ENCODE data around the gene TNS1.

The TNS1 gene

DNA sequence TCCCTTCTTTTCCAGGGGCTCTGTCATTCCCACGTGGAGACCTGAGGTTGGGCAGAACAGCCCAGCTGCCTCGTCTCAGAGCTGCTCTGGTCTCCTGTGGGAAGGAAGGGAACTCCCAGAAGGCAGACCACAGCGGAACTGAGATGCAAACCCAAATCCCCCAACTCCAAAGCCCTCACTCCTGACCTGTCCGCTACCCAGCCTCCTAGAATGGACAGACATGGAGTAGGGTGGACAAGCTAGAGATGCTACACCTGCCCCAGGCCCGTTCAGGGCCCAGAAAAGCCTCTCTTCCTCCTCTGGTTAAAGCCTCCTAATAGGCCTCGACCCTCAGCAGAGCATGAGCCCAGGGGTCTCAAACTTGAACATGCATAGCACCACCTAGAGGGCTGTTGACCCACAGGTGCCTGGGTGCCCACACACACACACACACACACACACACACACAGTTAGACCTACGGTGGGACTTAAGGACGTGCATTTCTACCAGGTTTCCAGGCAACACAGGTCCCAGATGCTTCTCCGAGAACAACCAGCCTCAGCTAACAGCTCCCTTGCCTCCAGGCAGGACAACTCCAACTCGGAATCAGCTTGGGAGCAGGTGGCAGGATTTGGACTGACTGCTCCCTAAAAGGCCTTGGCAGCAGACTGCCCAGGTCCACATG lies 93.5 kb downstream of the TNS1 start:
- DNase-seq: no peak

DNA sequence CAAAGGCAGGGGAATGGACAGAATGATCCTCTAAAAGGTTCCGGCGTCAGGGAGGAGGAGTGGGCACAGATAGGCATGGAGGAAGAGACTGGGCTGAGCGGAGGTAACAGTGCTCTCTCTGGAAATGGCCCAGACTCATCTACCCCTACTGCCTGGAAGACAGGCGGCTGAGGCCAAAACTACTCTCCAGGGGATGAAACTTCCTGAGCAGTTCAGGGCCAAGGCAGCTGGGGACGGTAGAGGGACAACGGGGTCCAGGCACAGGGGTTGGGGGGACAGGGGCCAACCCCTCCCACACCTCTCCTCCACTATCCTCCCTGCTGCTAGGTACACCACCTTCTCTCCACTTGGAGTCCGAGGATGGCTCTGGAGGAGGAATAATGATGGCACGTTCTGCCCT lies 94.3 kb downstream of the TNS1 start:
- DNase-seq: no peak

DNA sequence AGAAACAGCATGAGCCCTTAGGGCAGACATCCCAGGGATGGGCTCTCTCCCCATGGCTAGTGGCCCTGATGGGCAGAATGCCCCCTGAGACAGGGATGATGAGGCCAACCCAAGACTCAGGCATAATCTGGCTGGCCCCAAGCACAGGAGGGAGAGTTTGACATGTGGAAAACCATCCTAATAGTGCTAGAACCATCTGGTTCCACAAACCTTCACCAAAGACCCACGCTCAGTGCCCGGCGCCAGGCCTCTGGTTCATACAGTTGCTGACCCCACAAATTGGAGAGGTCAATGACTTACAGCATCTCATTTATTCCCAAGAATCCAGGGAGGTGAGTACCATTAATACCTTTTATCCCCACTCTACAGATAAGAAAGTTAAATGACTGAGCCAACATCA lies 95.5 kb downstream of the TNS1 start:
- DNase-seq: no peak

DNA sequence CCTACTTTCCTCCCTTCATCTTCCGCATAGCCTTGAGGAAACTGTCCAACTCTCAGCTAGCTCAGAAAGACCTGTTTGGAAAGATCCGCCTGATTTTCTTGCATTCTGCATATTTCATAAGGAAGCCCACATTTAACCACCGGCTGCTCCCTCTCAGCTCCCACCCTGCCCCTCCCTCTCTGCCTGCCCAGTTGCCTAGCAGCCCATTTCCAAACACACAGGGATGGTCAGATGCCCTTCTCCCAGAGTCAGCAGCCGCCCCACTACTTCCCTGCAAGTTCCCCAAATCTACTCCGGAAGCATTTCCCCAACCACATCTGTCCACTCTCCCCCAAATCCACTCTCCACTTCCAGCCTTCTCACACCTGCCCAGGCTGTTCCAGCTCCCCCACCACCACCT lies 96.0 kb downstream of the TNS1 start:
- no peak for DNase-seq

DNA sequence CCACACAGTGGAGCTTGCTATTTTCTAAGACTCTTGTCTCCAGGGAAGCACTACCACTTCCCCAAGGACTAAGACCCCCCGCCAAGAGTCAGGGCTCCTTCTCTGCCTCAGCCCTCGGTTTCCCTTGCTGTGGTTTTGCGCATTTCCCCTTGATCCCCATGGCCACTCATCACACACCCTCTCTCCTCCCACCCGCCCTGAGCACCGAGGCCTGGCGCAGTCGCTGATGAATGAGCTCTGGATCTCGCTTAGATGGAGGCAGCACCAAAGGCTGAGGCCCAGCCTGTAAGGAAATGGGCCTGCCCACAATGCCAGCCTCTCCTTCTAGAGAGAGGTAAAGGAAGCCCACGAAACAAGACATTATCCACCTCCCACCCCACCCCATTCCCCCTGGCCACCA lies 96.9 kb downstream of the TNS1 start:
- DNase-seq: no peak

DNA sequence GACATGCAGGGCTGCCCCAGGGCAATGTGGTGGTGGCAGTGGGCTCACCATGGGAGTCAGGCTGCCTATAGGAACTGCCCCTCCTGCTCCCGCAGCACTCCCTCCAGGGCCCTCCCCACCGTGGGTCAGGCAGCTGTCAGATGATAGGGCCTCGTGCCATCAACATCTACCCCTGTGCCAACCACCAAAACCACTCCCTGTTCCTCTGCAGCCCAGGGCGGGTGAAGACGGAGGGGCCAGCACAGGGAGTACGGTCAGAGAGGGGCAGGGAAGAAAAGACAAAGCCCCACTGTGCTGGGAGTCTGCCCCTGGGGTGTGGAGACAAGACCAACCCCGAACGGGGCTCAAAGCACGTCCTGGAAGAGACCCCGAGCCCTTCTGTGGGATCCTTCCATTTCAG lies 97.4 kb downstream of the TNS1 start:
- no peak for DNase-seq

DNA sequence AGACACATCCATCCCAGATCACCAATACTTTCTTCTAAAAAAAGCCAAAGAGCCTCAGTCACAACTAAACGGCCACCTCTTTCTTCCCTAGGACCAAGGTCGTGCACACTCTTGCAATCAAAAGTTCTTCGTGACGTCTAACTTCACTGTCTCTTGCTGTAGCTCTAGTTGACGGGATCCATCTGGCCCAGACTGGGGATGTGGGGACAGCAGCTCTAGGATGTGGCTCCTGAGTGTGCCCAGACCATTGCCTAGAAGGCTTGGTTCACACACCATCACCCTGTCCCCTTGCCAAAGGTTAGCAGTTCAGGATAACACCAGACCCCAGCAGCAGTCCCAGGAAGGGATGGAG lies 98.2 kb downstream of the TNS1 start:
- DNase-seq: no peak

DNA sequence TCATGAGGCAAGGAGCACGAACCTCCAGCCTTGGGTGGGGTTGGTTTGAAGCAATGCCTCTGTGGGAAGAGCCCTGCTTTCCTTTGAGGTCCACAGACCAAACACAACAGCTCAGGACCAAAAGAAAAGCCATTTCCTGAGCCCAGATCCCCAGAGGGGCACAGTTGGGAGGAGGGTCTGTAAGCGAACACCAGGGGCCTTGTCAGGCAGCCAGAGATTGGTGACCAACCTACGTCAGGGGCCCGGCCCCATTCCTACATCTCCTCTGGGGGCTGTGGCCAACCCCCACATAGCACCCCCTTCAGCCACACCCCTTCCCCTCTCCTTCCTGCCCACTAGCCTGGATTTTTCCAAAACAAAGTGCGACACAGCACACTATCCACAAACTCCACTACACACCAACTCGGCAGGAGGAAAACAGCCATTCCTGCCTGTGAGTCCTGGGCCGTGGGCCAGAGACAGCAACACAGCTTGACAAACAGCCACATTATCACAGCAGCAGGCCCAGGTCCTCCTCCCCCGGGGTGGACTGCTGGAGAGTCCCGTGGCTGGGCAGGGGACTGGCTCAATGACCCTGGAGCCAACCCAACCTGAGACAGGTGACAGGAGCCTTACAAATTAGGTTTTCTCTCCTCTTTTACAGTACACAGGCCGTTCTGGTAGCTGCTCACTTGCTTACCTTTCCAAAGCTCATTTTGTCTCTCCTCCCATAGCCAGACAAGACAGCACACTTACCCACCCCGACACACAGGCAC lies 98.8 kb downstream of the TNS1 start:
- no peak for DNase-seq

DNA sequence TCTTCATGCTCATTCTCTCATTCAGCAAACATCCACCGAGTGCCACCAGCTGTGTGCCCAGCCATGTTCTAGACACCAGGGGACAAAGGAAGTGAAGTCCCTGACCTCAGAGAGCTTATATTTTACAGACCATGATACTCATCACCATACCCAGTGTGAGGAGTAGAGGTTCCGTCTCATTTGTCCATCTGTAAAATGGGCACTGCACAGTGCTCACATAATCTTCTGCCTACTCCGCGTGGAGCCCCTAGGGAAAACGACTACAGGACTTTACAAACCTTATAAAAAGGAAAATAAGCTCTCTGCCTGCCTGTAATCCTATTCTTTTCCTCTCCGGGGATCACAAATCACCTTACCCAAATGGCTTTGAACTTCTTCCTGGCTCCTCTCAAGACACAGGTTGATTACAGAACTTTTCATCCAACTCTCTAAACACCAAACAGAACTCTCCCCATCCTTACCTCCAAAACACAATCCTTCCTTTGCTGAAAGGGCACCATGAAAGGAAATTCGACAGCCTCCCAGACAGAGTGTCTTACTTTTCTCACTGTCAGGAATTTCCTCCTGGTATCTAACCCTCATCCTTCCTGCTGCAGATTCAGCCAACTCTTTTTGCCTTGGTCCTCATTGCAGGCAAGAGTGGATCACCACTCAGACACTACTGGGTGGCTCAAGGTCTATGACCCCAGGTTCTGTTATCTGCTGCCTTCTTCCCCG lies 99.5 kb downstream of the TNS1 start:
- no peak for DNase-seq

DNA sequence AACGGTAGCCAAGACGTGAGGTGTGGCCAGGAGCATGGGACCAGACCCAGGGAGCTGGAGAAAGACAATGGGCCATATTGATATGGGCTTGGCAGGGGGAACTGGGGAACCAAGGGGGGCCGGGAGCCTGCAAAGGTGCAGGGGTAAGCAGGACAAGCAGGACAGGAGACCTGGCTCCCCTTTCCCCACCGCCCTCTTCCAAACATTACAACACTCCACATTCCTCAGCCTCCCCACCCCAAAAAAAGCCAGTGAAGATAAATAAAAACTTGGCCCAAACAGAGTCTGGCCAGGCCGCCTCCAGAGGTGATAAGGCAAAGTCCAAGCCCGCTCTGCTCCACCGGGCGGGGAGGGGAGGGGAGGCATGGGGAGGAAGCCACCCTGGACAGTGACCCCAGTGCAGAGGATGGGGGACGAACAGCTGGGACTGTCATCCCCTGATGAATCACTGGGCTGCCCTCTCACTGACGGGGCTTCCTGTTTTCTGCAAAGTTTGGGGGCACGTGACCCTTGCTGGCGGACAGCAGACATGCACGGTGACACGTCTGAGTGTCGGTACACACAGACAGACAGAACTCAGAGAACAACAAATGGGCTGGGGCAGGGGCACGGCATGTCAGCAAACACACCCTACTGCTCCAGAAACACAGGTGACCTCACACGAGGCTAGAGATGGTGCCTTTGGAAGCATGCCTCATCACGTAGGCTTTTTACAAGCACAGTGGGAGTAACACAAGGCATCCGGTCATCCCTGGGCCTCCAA lies 100.2 kb downstream of the TNS1 start:
- no peak for DNase-seq

DNA sequence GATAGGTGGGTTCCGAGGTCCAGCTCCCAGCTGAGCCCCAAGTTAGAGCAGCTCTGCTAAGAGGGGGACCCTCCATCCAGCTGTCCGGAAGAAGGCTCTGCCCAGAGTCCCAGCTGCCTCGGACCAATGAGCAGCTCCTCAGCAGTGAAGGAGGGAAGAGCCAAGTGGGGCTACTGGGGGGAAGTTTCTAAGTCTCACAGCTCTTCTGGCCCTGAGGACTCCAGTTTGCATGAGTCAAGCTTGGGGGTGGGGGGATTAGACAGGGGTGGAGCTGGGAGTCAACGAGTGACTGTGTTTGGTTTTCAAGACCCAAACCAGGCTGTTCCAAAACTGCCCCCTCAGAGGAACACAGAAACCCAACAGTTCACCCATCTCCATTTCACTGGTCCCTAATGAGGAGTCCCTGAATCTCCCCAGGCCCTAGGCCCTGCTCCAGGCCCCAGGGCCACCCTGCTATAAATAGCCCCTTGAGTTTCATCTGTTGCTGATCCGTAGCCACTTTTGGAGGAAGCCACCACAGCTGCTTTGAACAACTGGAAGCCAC lies 100.9 kb downstream of the TNS1 start:
- no peak for DNase-seq

DNA sequence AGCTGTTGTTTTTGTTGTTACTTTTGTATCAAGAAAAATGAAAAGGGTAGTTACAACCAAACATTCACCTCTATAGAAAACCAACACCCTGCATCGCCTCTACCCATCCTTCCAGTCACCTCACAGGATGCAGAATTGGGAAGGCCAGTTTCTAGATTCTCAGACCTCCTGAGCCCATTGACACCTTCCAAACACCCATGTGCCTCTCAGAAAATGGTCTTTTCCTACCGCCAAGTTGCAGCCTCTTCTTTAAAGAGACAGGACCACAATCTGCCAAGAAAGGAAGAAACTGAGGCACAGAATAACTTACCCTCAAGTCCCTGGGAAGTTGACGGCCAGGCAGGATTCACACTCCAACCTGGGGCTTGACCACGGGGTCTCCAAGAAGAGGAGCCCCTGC lies 101.4 kb downstream of the TNS1 start:
- DNase-seq: no peak

DNA sequence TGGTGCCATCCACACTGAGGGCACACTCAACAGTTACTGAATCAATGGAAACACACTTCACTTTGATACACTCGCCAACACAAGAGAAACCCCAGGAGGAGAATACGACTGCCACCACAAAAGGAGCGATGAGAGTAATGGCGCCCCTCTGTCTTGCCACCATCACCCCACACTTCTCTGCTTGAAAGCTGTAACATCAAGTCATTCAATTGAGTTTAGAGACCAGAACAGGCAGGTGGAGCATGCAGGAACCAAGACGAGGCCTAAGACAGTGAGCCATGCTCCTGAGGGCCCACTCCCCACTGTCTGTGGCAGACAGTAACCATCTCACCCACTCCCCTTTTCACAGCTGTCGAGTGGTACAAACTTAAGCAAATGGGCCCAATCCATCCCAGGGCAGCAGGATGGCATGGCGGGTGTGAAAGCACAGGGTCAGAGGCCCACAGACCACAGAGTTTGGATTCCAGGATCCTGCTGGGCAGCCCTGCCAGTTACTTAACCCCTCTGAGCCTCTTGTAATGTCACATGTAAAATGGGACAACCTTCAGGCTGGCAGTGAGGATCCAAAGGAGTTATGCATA lies 101.9 kb downstream of the TNS1 start:
- DNase-seq: no peak

DNA sequence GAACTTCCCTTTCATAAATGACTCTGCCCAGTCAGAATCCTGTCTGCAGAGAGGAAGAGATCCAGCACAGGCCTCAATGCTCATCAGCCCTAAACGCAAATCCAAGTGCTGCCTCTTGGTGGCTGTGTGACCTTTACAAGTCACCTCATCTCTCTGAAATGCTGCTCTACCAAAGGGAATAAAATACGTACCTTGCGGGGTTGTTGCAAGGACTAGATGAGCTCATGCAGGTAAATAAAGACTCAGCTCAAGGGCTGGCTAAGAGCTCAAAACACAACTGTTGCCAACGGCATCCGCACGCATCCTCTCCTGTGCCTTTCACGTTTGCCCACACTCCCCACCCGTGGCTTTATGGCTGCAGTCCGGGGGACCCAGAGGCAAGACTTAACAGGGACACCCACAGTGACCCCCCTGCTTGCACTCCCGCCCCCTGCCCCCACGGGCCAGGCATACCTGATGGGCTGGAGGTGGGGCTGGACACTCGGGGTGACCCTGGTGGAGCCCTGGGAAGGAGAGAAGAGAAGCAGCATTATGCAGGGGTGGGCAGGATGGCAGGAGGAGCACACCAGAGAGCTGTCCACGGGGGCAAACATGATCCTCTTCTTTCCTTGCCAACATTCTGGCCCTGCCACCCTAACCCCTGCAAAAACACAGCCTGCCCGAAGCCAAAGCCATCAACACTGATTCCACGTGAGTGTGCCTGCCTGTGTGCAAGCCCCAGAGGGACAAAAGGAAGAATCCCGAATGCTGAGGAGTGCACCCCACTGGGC lies 102.6 kb downstream of the TNS1 start:
- no peak for DNase-seq

DNA sequence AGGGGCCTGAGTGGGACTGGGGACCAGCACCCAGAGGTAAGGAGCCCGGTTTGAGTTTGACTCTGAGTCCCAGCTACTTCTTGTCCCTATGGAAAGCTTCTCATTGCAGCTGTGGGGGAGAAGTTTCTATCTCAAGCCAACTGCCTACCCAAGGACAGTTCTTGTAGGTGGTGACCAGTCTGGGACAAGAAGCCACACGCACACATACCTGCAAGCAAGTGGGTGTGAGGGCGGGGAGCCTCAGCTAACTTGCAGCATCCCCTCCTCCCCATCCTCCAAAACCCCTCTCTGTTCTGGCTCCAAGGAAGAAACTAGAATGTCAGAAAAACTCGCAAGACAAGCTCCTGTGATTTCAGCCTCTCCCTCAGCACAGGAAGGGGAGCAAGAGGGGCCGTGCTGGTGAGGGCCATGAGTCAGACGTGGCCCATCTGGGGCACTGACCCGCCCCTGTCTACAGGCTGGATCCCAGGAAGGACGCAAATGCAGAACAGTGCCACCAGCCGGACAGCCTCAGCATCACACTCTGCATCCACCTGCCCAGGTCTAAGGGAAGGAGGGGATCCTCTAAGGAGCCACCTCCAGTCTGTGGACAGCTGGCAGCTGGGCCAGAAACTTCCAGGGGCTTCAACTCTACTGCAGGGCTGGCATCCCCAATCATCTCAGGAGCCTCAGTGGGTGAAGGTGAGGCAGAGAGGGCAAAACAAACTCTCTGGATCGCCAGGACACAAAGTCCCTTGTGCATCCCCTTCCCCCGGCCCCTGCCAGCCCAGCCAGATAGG lies 103.4 kb downstream of the TNS1 start:
- DNase-seq: no peak

DNA sequence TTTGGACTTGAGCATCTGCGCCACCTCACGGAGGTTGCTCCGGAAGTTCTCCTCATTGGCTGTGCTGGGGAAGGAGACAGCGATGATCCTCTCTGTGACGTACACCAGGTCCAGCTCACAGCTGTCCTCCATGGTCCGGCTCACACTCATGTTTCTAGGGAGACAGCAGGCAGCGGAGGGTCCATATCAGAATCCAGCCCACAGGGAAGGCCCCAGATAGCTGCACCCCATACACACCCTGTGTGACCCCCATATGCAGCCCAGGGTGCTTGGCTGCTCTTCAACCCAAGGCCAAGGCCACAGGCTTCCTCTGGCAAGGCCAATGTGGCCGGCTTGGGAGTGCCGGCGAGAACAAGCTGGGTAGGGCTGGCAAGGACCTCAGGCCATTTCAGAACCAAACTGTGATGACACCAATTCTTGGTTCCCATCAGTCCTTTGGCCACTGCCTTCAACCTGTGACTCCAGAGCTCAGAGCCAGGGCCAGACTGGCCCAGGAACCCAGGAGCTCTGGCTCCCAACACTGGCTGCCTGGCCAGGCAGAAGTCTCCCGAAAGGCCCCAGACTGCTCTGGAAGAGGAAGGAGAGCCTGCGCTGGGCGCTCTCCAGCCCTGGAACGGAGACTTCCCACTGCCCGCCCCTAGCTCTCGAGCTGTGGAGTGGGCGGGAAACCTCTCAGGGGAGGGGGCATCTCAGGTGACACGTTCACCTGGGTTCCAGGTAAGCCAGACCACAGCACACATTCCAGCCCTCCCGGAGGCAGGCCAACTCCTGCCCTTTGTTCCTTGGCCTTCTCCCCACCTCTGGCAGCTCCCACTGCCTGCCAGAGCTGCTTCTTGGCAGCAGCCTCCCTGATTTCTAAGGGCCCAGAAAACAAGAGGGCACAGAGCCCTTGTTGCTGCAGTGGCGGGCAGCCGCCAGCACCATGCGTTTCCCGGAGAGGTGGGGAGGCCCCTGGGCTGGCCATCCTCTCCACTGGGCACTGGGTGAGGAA lies 104.7 kb downstream of the TNS1 start:
- DNase-seq: no peak

DNA sequence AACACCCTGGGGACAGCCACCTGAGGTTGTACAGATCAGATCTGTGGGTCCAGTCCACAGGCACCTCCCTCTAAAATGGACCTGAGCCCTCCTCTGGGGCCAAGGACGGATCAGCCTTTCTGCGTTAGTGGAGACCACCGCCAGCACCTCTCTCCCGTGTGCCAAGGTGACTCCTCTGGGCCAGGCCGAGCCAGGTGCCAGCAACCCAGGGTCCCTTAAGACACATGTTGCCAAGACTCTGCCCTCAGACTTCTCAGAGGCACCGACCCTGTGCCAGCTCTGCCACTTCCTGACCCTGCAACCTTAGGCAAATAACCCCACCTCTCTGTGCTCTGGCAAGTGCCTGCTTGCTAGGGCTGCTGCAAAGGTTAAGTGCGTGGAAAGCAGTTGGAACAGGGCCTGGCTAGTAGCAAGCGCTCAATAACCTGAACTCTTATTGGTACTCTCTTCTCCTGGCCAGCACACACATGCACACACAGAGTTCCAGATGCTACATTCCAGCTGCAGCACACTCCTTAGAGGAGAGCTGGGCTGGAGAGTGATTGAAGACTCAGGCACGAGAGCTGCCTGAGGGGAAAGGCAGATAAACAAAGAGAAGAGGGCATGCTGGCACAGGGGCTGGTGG lies 105.6 kb downstream of the TNS1 start:
- no peak for DNase-seq

DNA sequence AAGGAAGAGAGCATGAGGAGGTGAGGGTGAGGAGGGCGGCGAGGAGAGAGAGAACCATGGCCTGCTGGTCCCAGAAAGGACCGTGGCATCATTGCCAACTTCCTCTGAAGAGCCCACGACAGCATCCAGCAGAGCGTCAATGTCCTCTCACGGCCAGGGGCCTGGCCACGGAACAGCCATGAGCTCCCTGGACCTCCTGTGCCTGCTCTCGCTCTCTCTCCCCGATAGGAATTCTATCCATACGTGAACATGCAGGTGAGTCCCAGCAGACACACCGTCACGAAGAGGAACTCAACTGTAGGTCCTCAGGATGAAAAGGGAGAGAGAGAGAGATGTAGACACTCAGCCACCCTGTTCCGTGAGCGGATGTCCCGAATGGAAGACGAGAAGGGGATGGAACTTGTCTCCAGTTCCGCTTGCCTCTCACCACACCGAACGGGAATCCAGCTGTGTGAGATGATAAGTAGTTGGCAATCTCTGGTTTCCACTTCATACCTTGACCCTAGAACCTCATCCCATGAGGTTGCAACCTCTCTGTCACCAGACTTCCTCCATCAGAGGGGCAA lies 107.6 kb downstream of the TNS1 start:
- no peak for DNase-seq

DNA sequence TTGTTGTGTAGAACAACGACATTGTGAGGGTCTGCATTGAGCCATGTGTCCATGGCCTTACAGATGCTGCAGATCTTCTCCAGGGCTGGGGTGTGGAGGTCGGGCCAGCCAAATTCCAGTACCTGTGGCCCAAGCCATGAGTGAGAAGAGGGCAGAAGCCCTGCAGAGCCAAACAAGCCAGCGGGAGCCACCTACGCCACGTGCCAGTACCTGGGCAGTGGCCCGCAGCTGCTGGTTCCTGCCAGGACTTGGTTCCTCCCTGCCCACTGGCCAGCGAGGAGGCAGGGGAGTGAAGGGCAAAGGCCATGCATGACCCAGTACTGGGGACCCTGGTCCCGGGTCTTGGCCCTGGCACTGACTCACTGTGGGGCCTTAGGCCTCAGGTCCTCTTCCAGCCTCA lies 109.4 kb downstream of the TNS1 start:
- DNase-seq: no peak

Data from activated CD4-positive, CD25-positive, alpha-beta regulatory T cell (primary cell).